Keratinocyte (primary cell): ENCODE results near the gene PLS3. TPM values are rescaled to one million over a fixed set of nuclear protein-coding genes. Genes with fewer than 3 reads are reported as not detected.

Source experiments
- DNase-seq: peaks from one replicate; pipeline ENCODE4 v3.0.0-alpha.2; 2011; ENCODE audit warnings: low read depth, missing footprints, low spot score
- FAIRE-seq: peaks from 2 replicates; lab custom pipeline; 2011; peaks lifted over from hg19 to GRCh38; lab: Jason Lieb, UNC
- H2AFZ ChIP-seq: 2 replicates; pipeline ENCODE4 v1.6.0; 2012; ENCODE audit warnings: low read length, control low read depth, inconsistent platforms; ENCODE audit not compliant: control insufficient read depth
- H3K27ac ChIP-seq: 2 replicates; pipeline ENCODE4 v1.5.1; 2011; ENCODE audit warnings: low read length; ENCODE audit not compliant: control insufficient read depth, insufficient read depth
- H3K27me3 ChIP-seq: 3 replicates; pipeline ENCODE4 v1.6.0; 2011; ENCODE audit warnings: low read length; ENCODE audit not compliant: control insufficient read depth, insufficient read depth; ENCODE audit errors: extremely low read depth
- H3K36me3 ChIP-seq, 2 experiments: 2 replicates in 1 of 2; 3 replicates in 1 of 2; pipeline ENCODE4 v1.5.1; 2011; ENCODE audit warnings: low read length in 2 of 2, mild to moderate bottlenecking in 1 of 2; ENCODE audit not compliant: control insufficient read depth in 2 of 2, insufficient read depth in 2 of 2; ENCODE audit errors: extremely low read depth in 1 of 2
- H3K4me1 ChIP-seq: 3 replicates; pipeline ENCODE4 v1.5.1; 2011; ENCODE audit warnings: low read length; ENCODE audit not compliant: control insufficient read depth, insufficient read depth; ENCODE audit errors: extremely low read depth
- H3K4me2 ChIP-seq: 3 replicates; pipeline ENCODE4 v1.6.0; 2011; ENCODE audit warnings: low read depth, low read length; ENCODE audit not compliant: control insufficient read depth, insufficient read depth; ENCODE audit errors: extremely low read depth
- H3K4me3 ChIP-seq, 3 experiments: fragments of 200-600 bp in 1 of 3; sonication (generic) in 1 of 3; 2 replicates in 2 of 3; 3 replicates in 1 of 3; pipeline ENCODE4 v1.5.1; 2011 to 2016; ENCODE audit warnings: low read length in 3 of 3, mild to moderate bottlenecking in 3 of 3, control low read depth in 2 of 3, inconsistent platforms in 1 of 3, low read depth in 1 of 3, mixed read lengths in 1 of 3, mixed run types in 1 of 3, moderate library complexity in 1 of 3; ENCODE audit not compliant: control insufficient read depth in 2 of 3, insufficient read depth in 2 of 3; ENCODE audit errors: extremely low read depth in 1 of 3
- H3K79me2 ChIP-seq: 2 replicates; pipeline ENCODE4 v1.6.0; 2012; ENCODE audit warnings: low read length; ENCODE audit not compliant: control insufficient read depth, insufficient read depth
- H3K9ac ChIP-seq: 3 replicates; pipeline ENCODE4 v1.6.0; 2011; ENCODE audit warnings: low read length; ENCODE audit not compliant: control insufficient read depth, insufficient read depth; ENCODE audit errors: extremely low read depth
- H3K9me1 ChIP-seq: 3 replicates; pipeline ENCODE4 v1.6.0; 2011; ENCODE audit warnings: low read length; ENCODE audit not compliant: control insufficient read depth, insufficient read depth; ENCODE audit errors: extremely low read depth
- H3K9me3 ChIP-seq: 2 replicates; pipeline ENCODE4 v1.5.1; 2012; ENCODE audit warnings: low read depth, low read length; ENCODE audit not compliant: control insufficient read depth
- H4K20me1 ChIP-seq: 3 replicates; pipeline ENCODE4 v1.6.0; 2011; ENCODE audit warnings: low read length; ENCODE audit not compliant: control insufficient read depth, insufficient read depth; ENCODE audit errors: extremely low read depth
- EZH2 ChIP-seq: IDR thresholded peaks from one replicate; pipeline ENCODE4 v1.6.1; 2012; ENCODE audit warnings: inconsistent platforms, mild to moderate bottlenecking, low read length, moderate library complexity
- dilution Hi-C: fragments of 300-500 bp; cut with MboI; formaldehyde crosslinking; loops from one replicate; pipeline ENCODE4 v1.7.0; 2020; ENCODE audit warnings: low sequenced_read_pairs; ENCODE audit not compliant: extremely low pct_ligation_motif_present
- polyA plus RNA-seq, 5 experiments: library from polyadenylated mRNA; depleted of rRNA in 3 of 5; stranded (reverse) in 3 of 5; stranded (forward) in 1 of 5; unstranded in 1 of 5; fragments of >200 nt; gene quantifications; 1 replicate in 1 of 5; 2 replicates in 3 of 5; 3 replicates in 1 of 5; pipeline versions ENCODE4 v1.2.1 to v1.2.3, GENCODE V29; 2011 to 2012; ENCODE audit warnings: missing spikeins in 2 of 5, low read depth in 1 of 5, low replicate concordance in 1 of 5
- TF ChIP-seq, protein P1 (sequence below), 3 experiments: IDR thresholded peaks in 1 of 3; conservative IDR thresholded peaks in 1 of 3; optimal IDR thresholded peaks in 1 of 3; 2 replicates in 2 of 3; 3 replicates in 1 of 3; pipeline versions ENCODE3 to v1.5.1; 2011; ENCODE audit warnings: low read length in 3 of 3, mild to moderate bottlenecking in 3 of 3, moderate library complexity in 2 of 3, control low read depth in 1 of 3, inconsistent platforms in 1 of 3; ENCODE audit not compliant: insufficient read depth in 2 of 3; ENCODE audit errors: extremely low read depth in 1 of 3

The PLS3 gene
- polyA plus RNA-seq, 1 donor (not counting 4 experiments of a cell fraction or from before 2014, with no cell fraction given), result 457 TPM

DNA sequence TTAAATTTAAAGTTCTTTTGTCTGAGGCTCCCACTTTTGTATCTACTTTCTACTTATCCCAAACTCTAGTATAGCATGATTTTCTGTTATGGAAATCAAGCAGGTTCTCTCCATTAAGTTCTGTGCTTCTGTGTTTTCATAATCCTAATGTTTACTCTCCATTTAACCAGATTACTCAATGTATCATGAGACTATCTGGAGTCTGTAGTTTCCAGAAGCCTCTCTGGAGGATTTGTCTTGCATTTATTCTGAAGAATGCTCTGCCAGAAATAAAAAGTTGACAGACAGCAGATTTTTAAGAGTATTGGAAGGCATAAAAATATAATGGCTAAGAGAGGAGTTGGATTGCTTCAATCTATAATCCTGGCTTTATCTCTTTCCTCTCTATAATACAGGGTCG lies 39.2 kb upstream of the PLS3 start:
- Histone ChIP-seq H3K4me2 (no peak overlapping the region), H3K9ac (no peak overlapping the region), H4K20me1 (no peaks in the 10 kb centered on the region), H3K9me3 (no peaks in the 10 kb centered on the region), H3K4me3 (no peak overlapping the region), H3K9me1 (no peaks in the 10 kb centered on the region), H3K79me2 (no peaks in the 10 kb centered on the region), H2AFZ (no peak overlapping the region), H3K36me3 (no peaks in the 10 kb centered on the region), H3K4me1 (no peaks in the 10 kb centered on the region), H3K27me3 (peaks cover 1% of the 10 kb centered on the region), H3K27ac (no peak overlapping the region)
- DNase-seq (no peak), FAIRE-seq (no peak)
- TF ChIP-seq, protein P1, sequence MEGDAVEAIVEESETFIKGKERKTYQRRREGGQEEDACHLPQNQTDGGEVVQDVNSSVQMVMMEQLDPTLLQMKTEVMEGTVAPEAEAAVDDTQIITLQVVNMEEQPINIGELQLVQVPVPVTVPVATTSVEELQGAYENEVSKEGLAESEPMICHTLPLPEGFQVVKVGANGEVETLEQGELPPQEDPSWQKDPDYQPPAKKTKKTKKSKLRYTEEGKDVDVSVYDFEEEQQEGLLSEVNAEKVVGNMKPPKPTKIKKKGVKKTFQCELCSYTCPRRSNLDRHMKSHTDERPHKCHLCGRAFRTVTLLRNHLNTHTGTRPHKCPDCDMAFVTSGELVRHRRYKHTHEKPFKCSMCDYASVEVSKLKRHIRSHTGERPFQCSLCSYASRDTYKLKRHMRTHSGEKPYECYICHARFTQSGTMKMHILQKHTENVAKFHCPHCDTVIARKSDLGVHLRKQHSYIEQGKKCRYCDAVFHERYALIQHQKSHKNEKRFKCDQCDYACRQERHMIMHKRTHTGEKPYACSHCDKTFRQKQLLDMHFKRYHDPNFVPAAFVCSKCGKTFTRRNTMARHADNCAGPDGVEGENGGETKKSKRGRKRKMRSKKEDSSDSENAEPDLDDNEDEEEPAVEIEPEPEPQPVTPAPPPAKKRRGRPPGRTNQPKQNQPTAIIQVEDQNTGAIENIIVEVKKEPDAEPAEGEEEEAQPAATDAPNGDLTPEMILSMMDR (optimal IDR thresholded peaks at IDR 0.05 in 1 of 3, IDR thresholded peaks at IDR 0.05 in 1 of 3, conservative IDR thresholded peaks at IDR 0.05 in 1 of 3; ENCODE audit: extremely low read depth in 1 of 3, insufficient read depth in 2 of 3, low read length in 3 of 3), result no peak
- no peak for TF ChIP-seq EZH2
- dilution Hi-C loops, result no loop called here

DNA sequence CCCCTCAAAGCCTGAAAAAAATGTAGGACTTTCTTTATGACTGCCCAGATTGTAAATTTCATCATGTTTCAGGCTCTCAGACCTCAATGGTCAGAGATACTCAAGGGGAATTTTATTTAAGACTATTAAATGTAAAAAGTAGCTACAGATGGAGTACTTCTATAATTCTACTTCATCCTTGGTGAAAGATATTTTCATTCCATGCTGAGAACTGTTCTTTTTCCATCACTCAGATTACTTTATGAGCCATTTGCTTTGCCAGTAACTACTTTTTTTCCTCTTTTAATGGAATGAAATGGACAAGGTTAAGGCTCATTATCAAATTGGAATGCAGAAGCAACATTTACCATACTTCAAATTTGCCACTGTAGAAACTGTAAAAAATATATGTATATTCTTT lies 38.0 kb upstream of the PLS3 start:
- no peak for TF ChIP-seq EZH2
- TF ChIP-seq, protein P1 (optimal IDR thresholded peaks at IDR 0.05 in 1 of 3, IDR thresholded peaks at IDR 0.05 in 1 of 3, conservative IDR thresholded peaks at IDR 0.05 in 1 of 3; ENCODE audit: extremely low read depth in 1 of 3, insufficient read depth in 2 of 3, low read length in 3 of 3), result no peak
- Histone ChIP-seq H3K79me2 (no peaks in the 10 kb centered on the region), H3K4me3 (no peak overlapping the region), H3K27ac (no peak overlapping the region), H3K27me3 (peaks cover 5% of the 10 kb centered on the region), H3K9me3 (no peaks in the 10 kb centered on the region), H3K9ac (no peak overlapping the region), H2AFZ (no peak overlapping the region), H4K20me1 (no peaks in the 10 kb centered on the region), H3K4me2 (no peak overlapping the region), H3K4me1 (no peaks in the 10 kb centered on the region), H3K36me3 (no peaks in the 10 kb centered on the region), H3K9me1 (no peaks in the 10 kb centered on the region)
- DNase-seq (no peak), FAIRE-seq (no peak)
- dilution Hi-C loops, result no loop called here
